ENCODE results near the gene BCAS3.

GRCh38 chr17:61334673-61335072, 657.0 kb downstream of the BCAS3 start:
- TF ChIP-seq CTCF (IDR thresholded peaks at IDR 0.05 in 8 of 11, conservative IDR thresholded peaks at IDR 0.05 in 3 of 11) (no peak), POLR2A (IDR thresholded peaks at IDR 0.05) (no peak)

Measured in spleen (tissue), 7 donors.